A549 (cell line): Measurements from ENCODE around the gene CRNKL1.

Experiments used
- CHD2 ChIP-seq: fragments of 150-350 bp; IDR thresholded peaks from 2 replicates; pipeline ENCODE4 v1.6.1; 2014; ENCODE audit warnings: low read length; ENCODE audit not compliant: partially characterized antibody
- EP300 ChIP-seq, 2 experiments: fragments of >200 bp; sonication (Bioruptor Twin); formaldehyde crosslinking; IDR thresholded peaks; 2 replicates in 1 of 2; 3 replicates in 1 of 2; pipeline ENCODE4 v1.6.1; 2016 to 2017
- MAFK ChIP-seq: fragments of 450-650 bp; IDR thresholded peaks from 2 replicates; pipeline ENCODE4 v1.6.1; 2014; ENCODE audit not compliant: partially characterized antibody
- MAX ChIP-seq: IDR thresholded peaks from 2 replicates; pipeline ENCODE4 v1.6.1; 2012
- NR3C1 ChIP-seq: fragments of >200 bp; sonication (Bioruptor Twin); formaldehyde crosslinking; IDR thresholded peaks from 3 replicates; pipeline ENCODE4 v1.6.1; 2017
- POLR2A ChIP-seq: IDR thresholded peaks from 2 replicates; pipeline ENCODE4 v1.6.1; 2012; ENCODE audit warnings: mild to moderate bottlenecking, low read length
- RAD21 ChIP-seq, 2 experiments: fragments of >200 bp in 1 of 2; sonication (Bioruptor Twin) in 1 of 2; formaldehyde crosslinking in 1 of 2; IDR thresholded peaks in 1 of 2; conservative IDR thresholded peaks in 1 of 2; 2 replicates in 1 of 2; 3 replicates in 1 of 2; pipeline ENCODE4 v1.6.1; 2012 to 2018; ENCODE audit warnings: inconsistent platforms in 1 of 2
- RNF2 ChIP-seq: fragments of 200-600 bp; sonication (generic); IDR thresholded peaks from 2 replicates; pipeline ENCODE4 v1.6.1; 2016; ENCODE audit warnings: low read depth, mild to moderate bottlenecking, antibody characterized with exemption, moderate library complexity, borderline replicate concordance
- SMC3 ChIP-seq: fragments of >200 bp; sonication (Bioruptor Twin); formaldehyde crosslinking; IDR thresholded peaks from 3 replicates; pipeline ENCODE4 v1.6.1; 2018; ENCODE audit warnings: inconsistent platforms
- TF ChIP-seq, protein P1 (sequence below): fragments of >200 bp; sonication (Bioruptor Twin); formaldehyde crosslinking; IDR thresholded peaks from 3 replicates; pipeline ENCODE4 v1.5.1; 2016
- TF ChIP-seq, protein P2 (sequence below): fragments of 200-600 bp; sonication (generic); IDR thresholded peaks from 2 replicates; pipeline ENCODE4 v1.6.1; 2016; ENCODE audit warnings: antibody characterized with exemption, mild to moderate bottlenecking, moderate library complexity
- TF ChIP-seq, protein P3 (sequence below): IDR thresholded peaks from 2 replicates; pipeline ENCODE4 v1.6.1; 2012

DNA sequence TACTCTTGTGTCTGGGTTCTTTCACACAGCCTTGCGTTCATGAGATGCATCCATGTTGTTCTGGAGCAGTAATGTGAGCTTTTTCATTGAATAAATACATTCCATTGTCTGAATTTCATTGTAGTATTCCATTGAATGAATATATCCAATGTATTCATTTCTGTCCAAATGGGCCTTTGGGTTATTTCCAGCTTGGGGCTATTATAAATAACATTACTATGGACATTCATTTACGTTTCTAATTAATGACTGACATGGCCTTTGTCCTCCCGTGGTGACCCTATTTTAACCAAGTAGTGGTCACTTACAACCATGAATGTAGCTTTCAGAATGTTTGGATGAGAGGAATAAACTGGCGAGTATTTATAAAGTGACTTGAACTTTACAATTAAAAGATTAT lies 65.2 kb downstream of the CRNKL1 start:
- TF ChIP-seq RNF2 (no peak), EP300 (IDR thresholded peaks at IDR 0.05) (no peak), NR3C1 (no peak), RAD21 (conservative IDR thresholded peaks at IDR 0.05 in 1 of 2, IDR thresholded peaks at IDR 0.05 in 1 of 2) (no peak), SMC3 (no peak), POLR2A (no peak), MAX (no peak), CHD2 (no peak), MAFK (no peak)
- TF ChIP-seq, protein P1, sequence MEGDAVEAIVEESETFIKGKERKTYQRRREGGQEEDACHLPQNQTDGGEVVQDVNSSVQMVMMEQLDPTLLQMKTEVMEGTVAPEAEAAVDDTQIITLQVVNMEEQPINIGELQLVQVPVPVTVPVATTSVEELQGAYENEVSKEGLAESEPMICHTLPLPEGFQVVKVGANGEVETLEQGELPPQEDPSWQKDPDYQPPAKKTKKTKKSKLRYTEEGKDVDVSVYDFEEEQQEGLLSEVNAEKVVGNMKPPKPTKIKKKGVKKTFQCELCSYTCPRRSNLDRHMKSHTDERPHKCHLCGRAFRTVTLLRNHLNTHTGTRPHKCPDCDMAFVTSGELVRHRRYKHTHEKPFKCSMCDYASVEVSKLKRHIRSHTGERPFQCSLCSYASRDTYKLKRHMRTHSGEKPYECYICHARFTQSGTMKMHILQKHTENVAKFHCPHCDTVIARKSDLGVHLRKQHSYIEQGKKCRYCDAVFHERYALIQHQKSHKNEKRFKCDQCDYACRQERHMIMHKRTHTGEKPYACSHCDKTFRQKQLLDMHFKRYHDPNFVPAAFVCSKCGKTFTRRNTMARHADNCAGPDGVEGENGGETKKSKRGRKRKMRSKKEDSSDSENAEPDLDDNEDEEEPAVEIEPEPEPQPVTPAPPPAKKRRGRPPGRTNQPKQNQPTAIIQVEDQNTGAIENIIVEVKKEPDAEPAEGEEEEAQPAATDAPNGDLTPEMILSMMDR, result no peak
- TF ChIP-seq, protein P2, sequence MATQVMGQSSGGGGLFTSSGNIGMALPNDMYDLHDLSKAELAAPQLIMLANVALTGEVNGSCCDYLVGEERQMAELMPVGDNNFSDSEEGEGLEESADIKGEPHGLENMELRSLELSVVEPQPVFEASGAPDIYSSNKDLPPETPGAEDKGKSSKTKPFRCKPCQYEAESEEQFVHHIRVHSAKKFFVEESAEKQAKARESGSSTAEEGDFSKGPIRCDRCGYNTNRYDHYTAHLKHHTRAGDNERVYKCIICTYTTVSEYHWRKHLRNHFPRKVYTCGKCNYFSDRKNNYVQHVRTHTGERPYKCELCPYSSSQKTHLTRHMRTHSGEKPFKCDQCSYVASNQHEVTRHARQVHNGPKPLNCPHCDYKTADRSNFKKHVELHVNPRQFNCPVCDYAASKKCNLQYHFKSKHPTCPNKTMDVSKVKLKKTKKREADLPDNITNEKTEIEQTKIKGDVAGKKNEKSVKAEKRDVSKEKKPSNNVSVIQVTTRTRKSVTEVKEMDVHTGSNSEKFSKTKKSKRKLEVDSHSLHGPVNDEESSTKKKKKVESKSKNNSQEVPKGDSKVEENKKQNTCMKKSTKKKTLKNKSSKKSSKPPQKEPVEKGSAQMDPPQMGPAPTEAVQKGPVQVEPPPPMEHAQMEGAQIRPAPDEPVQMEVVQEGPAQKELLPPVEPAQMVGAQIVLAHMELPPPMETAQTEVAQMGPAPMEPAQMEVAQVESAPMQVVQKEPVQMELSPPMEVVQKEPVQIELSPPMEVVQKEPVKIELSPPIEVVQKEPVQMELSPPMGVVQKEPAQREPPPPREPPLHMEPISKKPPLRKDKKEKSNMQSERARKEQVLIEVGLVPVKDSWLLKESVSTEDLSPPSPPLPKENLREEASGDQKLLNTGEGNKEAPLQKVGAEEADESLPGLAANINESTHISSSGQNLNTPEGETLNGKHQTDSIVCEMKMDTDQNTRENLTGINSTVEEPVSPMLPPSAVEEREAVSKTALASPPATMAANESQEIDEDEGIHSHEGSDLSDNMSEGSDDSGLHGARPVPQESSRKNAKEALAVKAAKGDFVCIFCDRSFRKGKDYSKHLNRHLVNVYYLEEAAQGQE, result no peak
- TF ChIP-seq, protein P3, sequence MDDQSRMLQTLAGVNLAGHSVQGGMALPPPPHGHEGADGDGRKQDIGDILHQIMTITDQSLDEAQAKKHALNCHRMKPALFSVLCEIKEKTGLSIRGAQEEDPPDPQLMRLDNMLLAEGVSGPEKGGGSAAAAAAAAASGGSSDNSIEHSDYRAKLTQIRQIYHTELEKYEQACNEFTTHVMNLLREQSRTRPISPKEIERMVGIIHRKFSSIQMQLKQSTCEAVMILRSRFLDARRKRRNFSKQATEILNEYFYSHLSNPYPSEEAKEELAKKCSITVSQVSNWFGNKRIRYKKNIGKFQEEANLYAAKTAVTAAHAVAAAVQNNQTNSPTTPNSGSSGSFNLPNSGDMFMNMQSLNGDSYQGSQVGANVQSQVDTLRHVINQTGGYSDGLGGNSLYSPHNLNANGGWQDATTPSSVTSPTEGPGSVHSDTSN, result no peak
